Breast epithelium (tissue), 4 donors: ENCODE data around the gene ZNF282. TPM values are rescaled to one million over a fixed set of nuclear protein-coding genes. Genes with fewer than 3 reads are reported as not detected.

ENCODE experiments used
- DNase-seq, 2 donors: peaks; one replicate each; pipeline ENCODE4 v3.0.0-alpha.2; 2019; ENCODE audit warnings: low spot score in 2 of 2
- H3K27ac ChIP-seq, 2 donors: fragments of 200-600 bp; sonication (generic) in 1 of 2; one replicate each; pipeline ENCODE4 v1.5.1; 2016 to 2019; ENCODE audit warnings: mild to moderate bottlenecking in 1 of 2
- H3K27me3 ChIP-seq, 2 donors: fragments of 200-600 bp; sonication (generic) in 1 of 2; one replicate each; pipeline versions ENCODE4 v1.5.1 to v1.6.0; 2017 to 2019; ENCODE audit warnings: control low read depth in 1 of 2, mild to moderate bottlenecking in 1 of 2
- H3K36me3 ChIP-seq: fragments of 200-600 bp; one replicate; pipeline ENCODE4 v1.5.1; 2019
- H3K4me1 ChIP-seq, 2 donors: fragments of 200-600 bp; sonication (generic); one replicate each; pipeline ENCODE4 v1.5.1; 2016 to 2019; ENCODE audit warnings: control low read depth in 1 of 2
- H3K4me3 ChIP-seq, 3 donors: fragments of 200-600 bp; sonication (generic); 1 replicate in 2 of 3; 2 replicates in 1 of 3; pipeline ENCODE4 v1.5.1; 2016 to 2019; ENCODE audit warnings: mild to moderate bottlenecking in 3 of 3, moderate library complexity in 2 of 3
- H3K9me3 ChIP-seq, 2 donors: fragments of 200-600 bp; sonication (generic) in 1 of 2; one replicate each; pipeline ENCODE4 v1.5.1; 2016 to 2019; ENCODE audit warnings: control low read depth in 1 of 2
- CTCF ChIP-seq, 3 donors: fragments of 450-650 bp; IDR thresholded peaks; one replicate each; pipeline ENCODE4 v1.5.1; 2016 to 2017; ENCODE audit warnings: antibody characterized with exemption in 3 of 3, mild to moderate bottlenecking in 3 of 3, moderate library complexity in 3 of 3
- POLR2A ChIP-seq: fragments of 450-650 bp; IDR thresholded peaks from one replicate; pipeline ENCODE4 v1.6.1; 2016; ENCODE audit warnings: antibody characterized with exemption, mild to moderate bottlenecking, moderate library complexity
- POLR2AphosphoS5 ChIP-seq, 3 donors: sonication (generic); formaldehyde crosslinking; IDR thresholded peaks; one replicate each; pipeline ENCODE4 v1.6.1; 2017; ENCODE audit warnings: antibody characterized with exemption in 3 of 3
- intact Hi-C: fragments of 100-400 bp; cut with DNase I; formaldehyde crosslinking; loops from one replicate; pipeline ENCODE4 v1.15.1; 2023; ENCODE audit warnings: low total_unique reads
- total RNA-seq, 3 donors: library from RNA; depleted of rRNA; stranded (reverse); fragments of >200 nt; gene quantifications; one replicate each; pipeline ENCODE4 v1.1.0, GENCODE V29; 2016

Gene ZNF282
- total RNA-seq, 3 donors from 2014 or later, result 13.0 to 19.2 (median 17.4) TPM

- H3K27ac ChIP-seq, result no peak overlapping the region
- peaks cover 9% of the 10 kb centered on the region for H3K36me3 ChIP-seq
- no peak overlapping the region for H3K4me3 ChIP-seq
- no peak for DNase-seq
- no peaks in the 10 kb centered on the region for H3K9me3 ChIP-seq
- H3K27me3 ChIP-seq, result no peaks in the 10 kb centered on the region
- no peak for TF ChIP-seq POLR2AphosphoS5 (IDR thresholded peaks at IDR 0.05)
- no peak for TF ChIP-seq CTCF (IDR thresholded peaks at IDR 0.05)
- no peak for TF ChIP-seq POLR2A
- intact Hi-C loops, result no loop called here
- peaks cover 6 to 9% of the 10 kb centered on the region in 2 donors for H3K4me1 ChIP-seq
Observed at GRCh38 chr7:149198161-149198816, 2.9 kb downstream of the ZNF282 start.

- Histone ChIP-seq H3K9me3 (no peaks in the 10 kb centered on the region), H3K4me3 (no peak overlapping the region), H3K4me1 (peaks cover 6 to 9% of the 10 kb centered on the region in 2 donors), H3K27ac (no peak overlapping the region), H3K27me3 (no peaks in the 10 kb centered on the region), H3K36me3 (peaks cover 9% of the 10 kb centered on the region)
- intact Hi-C loops, result no loop called here
- no peak for TF ChIP-seq CTCF (IDR thresholded peaks at IDR 0.05)
- TF ChIP-seq POLR2AphosphoS5 (IDR thresholded peaks at IDR 0.05), result no peak
- no peak for TF ChIP-seq POLR2A
- DNase-seq, result no peak
Observed at GRCh38 chr7:149199234-149199995, 4.1 kb downstream of the ZNF282 start.

GRCh38 chr7:149202831-149203231, 7.5 kb downstream of the ZNF282 start:
- Histone ChIP-seq H3K9me3 (no peaks in the 10 kb centered on the region), H3K27me3 (no peaks in the 10 kb centered on the region), H3K4me1 (no peaks in the 10 kb centered on the region), H3K4me3 (no peak overlapping the region), H3K36me3 (peaks cover 9% of the 10 kb centered on the region), H3K27ac (no peak overlapping the region)
- DNase-seq, result no peak
- no peak for TF ChIP-seq POLR2AphosphoS5 (IDR thresholded peaks at IDR 0.05)
- intact Hi-C loops, result no loop called here

GRCh38 chr7:149205690-149206381, 10.5 kb downstream of the ZNF282 start:
- Histone ChIP-seq H3K9me3 (no peaks in the 10 kb centered on the region), H3K4me3 (peak overlapping the region in 1 of 3 donors; percentile 7), H3K4me1 (no peaks in the 10 kb centered on the region), H3K27me3 (no peaks in the 10 kb centered on the region), H3K36me3 (no peaks in the 10 kb centered on the region), H3K27ac (peak overlapping the region; percentile 28 to 48)
- intact Hi-C loops, result no loop called here
- no peak for DNase-seq
- no peak for TF ChIP-seq POLR2AphosphoS5 (IDR thresholded peaks at IDR 0.05)
- TF ChIP-seq POLR2A, result no peak
- no peak for TF ChIP-seq CTCF (IDR thresholded peaks at IDR 0.05)

GRCh38 chr7:149207324-149208035, 12.1 kb downstream of the ZNF282 start:
- no peaks in the 10 kb centered on the region for H3K27me3 ChIP-seq
- no peaks in the 10 kb centered on the region for H3K4me1 ChIP-seq
- H3K9me3 ChIP-seq, result no peaks in the 10 kb centered on the region
- no peaks in the 10 kb centered on the region for H3K36me3 ChIP-seq
- H3K4me3 ChIP-seq, result no peak overlapping the region
- intact Hi-C loops, result no loop called here
- DNase-seq, result no peak
- no peak overlapping the region for H3K27ac ChIP-seq
- TF ChIP-seq POLR2AphosphoS5 (IDR thresholded peaks at IDR 0.05), result no peak
- TF ChIP-seq CTCF (IDR thresholded peaks at IDR 0.05), result no peak
- no peak for TF ChIP-seq POLR2A
